ENCODE data around the gene DBN1. TPM values are rescaled to one million over a fixed set of nuclear protein-coding genes. Genes with fewer than 3 reads are reported as not detected.

DBN1 gene
- total and polyA plus RNA-seq, 9 of the 15 experiments (the other 6 are each of a cell fraction or from before 2014, with no cell fraction given), result 0.25 to 87.2 (median 27.9) TPM

- TF ChIP-seq KLF10 (CRISPR knock-in tag; IDR thresholded peaks at IDR 0.05) (no peak), HLTF (IDR thresholded peaks at IDR 0.05) (no peak), EHMT2 (IDR thresholded peaks at IDR 0.05) (no peak), BRCA1 (IDR thresholded peaks at IDR 0.05) (no peak), BRCA1 (CRISPR knock-in tag; IDR thresholded peaks at IDR 0.05) (no peak), NR3C1 (CRISPR knock-in tag; IDR thresholded peaks at IDR 0.05) (no peak), PRPF4 (IDR thresholded peaks at IDR 0.05; ENCODE audit: insufficient read depth, low read depth, low read length, poor library complexity, severe bottlenecking) (no peak), XRCC3 (IDR thresholded peaks at IDR 0.05) (no peak), TEAD4 (IDR thresholded peaks at IDR 0.05; ENCODE audit: low read length) (0 out of 2 replicates have a peak, but pooled peaks have one; percentile 17), TEAD4 (CRISPR knock-in tag; IDR thresholded peaks at IDR 0.05; ENCODE audit: borderline replicate concordance) (no peak), POLR2H (tag; IDR thresholded peaks at IDR 0.05; ENCODE audit: low read depth) (peak; percentile 85), HOXB6 (CRISPR knock-in tag; IDR thresholded peaks at IDR 0.05; ENCODE audit: borderline replicate concordance) (no peak), KLF16 (IDR thresholded peaks at IDR 0.05) (peak; percentile 31; the same call in 1 of the 2 replicates), ZBTB17 (CRISPR knock-in tag; IDR thresholded peaks at IDR 0.05) (no peak), NFE2L1 (tag; IDR thresholded peaks at IDR 0.05; ENCODE audit: borderline replicate concordance, low read depth) (no peak), ZFPM2 (CRISPR knock-in tag; IDR thresholded peaks at IDR 0.05) (no peak), CGGBP1 (CRISPR knock-in tag; IDR thresholded peaks at IDR 0.05) (no peak), DPF2 (IDR thresholded peaks at IDR 0.05) (peak; percentile 84)
- TF ChIP-seq, protein P1, sequence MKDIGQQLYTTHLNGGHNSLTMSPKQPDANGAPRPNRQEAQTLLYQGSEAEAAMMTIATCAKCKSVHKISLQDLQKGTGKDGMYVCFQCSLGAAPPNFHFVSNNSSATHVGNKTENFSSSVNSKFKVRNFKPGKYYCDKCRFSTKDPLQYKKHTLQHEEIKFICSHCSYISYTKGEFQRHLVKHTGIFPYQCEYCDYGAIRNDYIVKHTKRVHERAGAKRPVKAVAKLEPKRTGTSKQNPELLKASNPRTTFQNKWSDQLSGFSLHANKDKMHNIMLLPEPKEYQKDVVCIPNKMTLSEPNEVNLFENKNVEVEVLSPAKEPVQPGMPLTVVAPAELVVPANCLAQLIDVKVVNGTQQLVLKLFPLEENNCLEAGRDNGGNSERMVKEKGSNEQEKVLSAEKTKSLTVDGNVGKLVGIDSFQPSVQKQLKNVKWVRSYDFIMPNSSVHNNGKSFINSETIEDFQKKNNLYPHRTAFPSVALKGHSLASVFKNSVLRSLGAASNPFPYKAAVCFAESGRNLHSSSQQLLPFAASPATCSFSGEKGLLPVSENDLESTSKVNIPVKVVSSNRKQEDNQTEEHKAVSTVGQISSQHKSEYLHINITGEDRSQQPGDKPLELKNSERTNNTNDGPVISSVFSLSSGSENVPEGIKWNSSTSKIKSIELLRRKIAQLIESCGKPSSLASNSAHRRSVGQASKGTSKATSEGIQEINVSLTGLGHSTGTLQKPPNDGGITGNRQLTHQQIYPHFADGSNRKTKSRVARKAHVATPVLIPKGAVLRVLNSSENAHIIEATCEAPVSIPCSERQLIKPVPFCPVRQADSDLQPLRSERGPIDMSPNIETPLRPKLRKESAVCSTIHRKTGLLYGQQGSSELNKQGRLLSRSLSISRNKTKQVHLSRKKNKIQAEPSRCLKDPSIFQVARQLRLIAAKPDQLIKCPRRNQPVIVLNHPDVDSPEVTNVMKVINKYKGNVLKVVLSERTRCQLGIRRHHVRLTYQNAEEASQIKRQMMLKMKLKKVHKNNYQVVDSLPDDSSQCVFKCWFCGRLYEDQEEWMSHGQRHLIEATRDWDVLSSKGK (CRISPR knock-in tag; IDR thresholded peaks at IDR 0.05), result no peak
- TF ChIP-seq, protein P2, sequence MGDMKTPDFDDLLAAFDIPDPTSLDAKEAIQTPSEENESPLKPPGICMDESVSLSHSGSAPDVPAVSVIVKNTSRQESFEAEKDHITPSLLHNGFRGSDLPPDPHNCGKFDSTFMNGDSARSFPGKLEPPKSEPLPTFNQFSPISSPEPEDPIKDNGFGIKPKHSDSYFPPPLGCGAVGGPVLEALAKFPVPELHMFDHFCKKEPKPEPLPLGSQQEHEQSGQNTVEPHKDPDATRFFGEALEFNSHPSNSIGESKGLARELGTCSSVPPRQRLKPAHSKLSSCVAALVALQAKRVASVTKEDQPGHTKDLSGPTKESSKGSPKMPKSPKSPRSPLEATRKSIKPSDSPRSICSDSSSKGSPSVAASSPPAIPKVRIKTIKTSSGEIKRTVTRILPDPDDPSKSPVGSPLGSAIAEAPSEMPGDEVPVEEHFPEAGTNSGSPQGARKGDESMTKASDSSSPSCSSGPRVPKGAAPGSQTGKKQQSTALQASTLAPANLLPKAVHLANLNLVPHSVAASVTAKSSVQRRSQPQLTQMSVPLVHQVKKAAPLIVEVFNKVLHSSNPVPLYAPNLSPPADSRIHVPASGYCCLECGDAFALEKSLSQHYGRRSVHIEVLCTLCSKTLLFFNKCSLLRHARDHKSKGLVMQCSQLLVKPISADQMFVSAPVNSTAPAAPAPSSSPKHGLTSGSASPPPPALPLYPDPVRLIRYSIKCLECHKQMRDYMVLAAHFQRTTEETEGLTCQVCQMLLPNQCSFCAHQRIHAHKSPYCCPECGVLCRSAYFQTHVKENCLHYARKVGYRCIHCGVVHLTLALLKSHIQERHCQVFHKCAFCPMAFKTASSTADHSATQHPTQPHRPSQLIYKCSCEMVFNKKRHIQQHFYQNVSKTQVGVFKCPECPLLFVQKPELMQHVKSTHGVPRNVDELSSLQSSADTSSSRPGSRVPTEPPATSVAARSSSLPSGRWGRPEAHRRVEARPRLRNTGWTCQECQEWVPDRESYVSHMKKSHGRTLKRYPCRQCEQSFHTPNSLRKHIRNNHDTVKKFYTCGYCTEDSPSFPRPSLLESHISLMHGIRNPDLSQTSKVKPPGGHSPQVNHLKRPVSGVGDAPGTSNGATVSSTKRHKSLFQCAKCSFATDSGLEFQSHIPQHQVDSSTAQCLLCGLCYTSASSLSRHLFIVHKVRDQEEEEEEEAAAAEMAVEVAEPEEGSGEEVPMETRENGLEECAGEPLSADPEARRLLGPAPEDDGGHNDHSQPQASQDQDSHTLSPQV (IDR thresholded peaks at IDR 0.05), result peak; percentile 81
- TF ChIP-seq, protein P3, sequence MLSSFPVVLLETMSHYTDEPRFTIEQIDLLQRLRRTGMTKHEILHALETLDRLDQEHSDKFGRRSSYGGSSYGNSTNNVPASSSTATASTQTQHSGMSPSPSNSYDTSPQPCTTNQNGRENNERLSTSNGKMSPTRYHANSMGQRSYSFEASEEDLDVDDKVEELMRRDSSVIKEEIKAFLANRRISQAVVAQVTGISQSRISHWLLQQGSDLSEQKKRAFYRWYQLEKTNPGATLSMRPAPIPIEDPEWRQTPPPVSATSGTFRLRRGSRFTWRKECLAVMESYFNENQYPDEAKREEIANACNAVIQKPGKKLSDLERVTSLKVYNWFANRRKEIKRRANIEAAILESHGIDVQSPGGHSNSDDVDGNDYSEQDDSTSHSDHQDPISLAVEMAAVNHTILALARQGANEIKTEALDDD (IDR thresholded peaks at IDR 0.05), result no peak
These were observed 47.5 kb downstream of the DBN1 start (continued) for GRCh38 chr5:177425801-177426565.

Data from K562 (cell line).